ENCODE results near the gene LRP3.

LRP3 gene

DNA sequence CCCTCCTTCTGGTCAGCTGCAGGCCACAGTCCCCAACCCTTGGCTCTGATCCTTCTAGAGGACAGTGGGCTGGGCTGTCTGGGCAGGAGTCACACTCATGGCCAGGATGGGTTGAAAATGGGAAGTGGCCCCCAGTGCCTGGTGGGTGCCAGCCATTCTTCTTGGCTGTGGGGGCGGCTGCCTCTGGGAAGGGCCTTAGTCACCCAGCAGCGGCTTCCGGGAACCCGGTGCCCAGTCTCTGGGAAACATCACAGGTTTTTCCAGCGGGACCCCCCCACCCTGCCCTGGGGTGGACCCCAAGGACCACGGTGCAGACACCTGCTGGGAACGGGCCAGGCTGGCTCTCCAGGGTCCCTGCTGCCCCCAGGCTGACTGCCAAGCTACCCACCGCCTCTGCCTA lies 58.8 kb downstream of the LRP3 start:
- Histone ChIP-seq H3K79me2 (ENCODE audit: insufficient read depth, low read length) (no peaks in the 10 kb centered on the region), H3K4me2 (ENCODE audit: low read length) (no peak overlapping the region), H3K9me2 (ENCODE audit: low read depth, low read length) (no peaks in the 10 kb centered on the region), H3K27me3 (ENCODE audit: insufficient read depth, low read length) (no peaks in the 10 kb centered on the region), H3K36me3 (ENCODE audit: insufficient read depth, low read length) (no peaks in the 10 kb centered on the region), H2AFZ (ENCODE audit: low read length) (no peak overlapping the region), H3K4me1 (ENCODE audit: insufficient read depth, low read length, severe bottlenecking) (no peaks in the 10 kb centered on the region), H3F3A (ENCODE audit: insufficient read depth, low read length) (no peaks in the 10 kb centered on the region), H3K9me3 (ENCODE audit: low read length) (no peaks in the 10 kb centered on the region), H3K9ac (ENCODE audit: low read length) (no peak overlapping the region), H3K4me3 (ENCODE audit: low read depth, low read length, poor library complexity, severe bottlenecking) (no peak overlapping the region), H3K27ac (ENCODE audit: low read depth, low read length, poor library complexity, severe bottlenecking) (no peak overlapping the region), H4K20me1 (ENCODE audit: insufficient read depth, low read length) (no peaks in the 10 kb centered on the region)
- no peak for TF ChIP-seq EZH2 (IDR thresholded peaks at IDR 0.05; ENCODE audit: borderline replicate concordance, low read length)
- TF ChIP-seq, protein P1, sequence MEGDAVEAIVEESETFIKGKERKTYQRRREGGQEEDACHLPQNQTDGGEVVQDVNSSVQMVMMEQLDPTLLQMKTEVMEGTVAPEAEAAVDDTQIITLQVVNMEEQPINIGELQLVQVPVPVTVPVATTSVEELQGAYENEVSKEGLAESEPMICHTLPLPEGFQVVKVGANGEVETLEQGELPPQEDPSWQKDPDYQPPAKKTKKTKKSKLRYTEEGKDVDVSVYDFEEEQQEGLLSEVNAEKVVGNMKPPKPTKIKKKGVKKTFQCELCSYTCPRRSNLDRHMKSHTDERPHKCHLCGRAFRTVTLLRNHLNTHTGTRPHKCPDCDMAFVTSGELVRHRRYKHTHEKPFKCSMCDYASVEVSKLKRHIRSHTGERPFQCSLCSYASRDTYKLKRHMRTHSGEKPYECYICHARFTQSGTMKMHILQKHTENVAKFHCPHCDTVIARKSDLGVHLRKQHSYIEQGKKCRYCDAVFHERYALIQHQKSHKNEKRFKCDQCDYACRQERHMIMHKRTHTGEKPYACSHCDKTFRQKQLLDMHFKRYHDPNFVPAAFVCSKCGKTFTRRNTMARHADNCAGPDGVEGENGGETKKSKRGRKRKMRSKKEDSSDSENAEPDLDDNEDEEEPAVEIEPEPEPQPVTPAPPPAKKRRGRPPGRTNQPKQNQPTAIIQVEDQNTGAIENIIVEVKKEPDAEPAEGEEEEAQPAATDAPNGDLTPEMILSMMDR (IDR thresholded peaks at IDR 0.05; ENCODE audit: low read length), result no peak

DNA sequence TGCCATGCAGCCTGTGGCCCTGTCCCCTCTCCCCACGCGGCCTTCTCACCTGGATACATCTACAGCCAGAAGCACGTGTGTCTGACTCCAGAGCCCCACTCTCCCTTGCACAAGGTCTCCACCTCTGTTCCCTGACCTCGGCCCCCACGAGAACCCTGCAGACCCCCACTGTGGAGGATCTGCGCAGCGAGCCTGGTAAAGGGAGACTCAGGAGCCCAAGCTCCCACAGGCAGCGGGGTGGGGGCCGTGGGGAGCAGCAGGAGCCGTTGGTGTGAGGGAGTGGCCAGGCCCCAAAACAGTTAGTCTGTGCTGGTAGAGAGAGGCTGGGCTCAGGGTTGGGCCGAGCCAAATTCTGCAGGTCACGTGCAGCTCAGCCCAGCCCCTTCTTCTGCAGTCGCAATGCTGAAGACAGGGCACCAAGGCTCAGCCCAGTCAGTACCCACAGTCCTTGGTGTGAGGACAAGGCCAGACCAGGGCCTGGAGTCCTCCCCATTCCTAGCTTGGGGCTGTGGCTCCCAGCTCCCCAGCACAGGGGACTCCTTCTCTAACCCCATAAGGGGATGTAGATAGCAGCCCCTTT lies 60.2 kb downstream of the LRP3 start:
- no peaks in the 10 kb centered on the region for H3K9me3 ChIP-seq (ENCODE audit: low read length)

DNA sequence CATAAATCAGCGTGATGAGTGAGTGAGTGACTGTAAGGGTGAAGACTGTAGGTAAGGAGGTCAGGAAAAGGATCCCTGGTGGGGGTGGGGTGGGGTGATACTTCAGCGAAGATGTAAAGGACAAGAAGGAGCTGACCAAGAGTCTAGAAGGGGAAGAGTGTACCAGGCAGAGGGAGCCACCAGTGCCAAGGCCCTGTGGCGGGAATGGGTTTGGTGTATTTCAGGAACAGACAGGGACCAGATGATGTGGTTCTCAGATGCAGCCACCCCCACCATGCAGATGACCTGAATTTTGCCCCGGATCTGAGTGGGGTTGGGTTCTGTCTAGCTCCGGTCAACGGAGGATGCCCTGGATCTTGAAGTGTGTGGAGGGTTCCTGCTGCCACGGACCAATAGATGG lies 61.7 kb downstream of the LRP3 start:
- Histone ChIP-seq H3K4me2 (ENCODE audit: low read length) (no peak overlapping the region), H3F3A (ENCODE audit: insufficient read depth, low read length) (no peaks in the 10 kb centered on the region), H3K36me3 (ENCODE audit: insufficient read depth, low read length) (no peaks in the 10 kb centered on the region), H3K27me3 (ENCODE audit: insufficient read depth, low read length) (no peaks in the 10 kb centered on the region), H3K9ac (ENCODE audit: low read length) (no peak overlapping the region), H3K79me2 (ENCODE audit: insufficient read depth, low read length) (no peaks in the 10 kb centered on the region), H2AFZ (ENCODE audit: low read length) (no peak overlapping the region), H3K9me3 (ENCODE audit: low read length) (no peaks in the 10 kb centered on the region), H3K4me3 (ENCODE audit: low read depth, low read length, poor library complexity, severe bottlenecking) (no peak overlapping the region), H4K20me1 (ENCODE audit: insufficient read depth, low read length) (no peaks in the 10 kb centered on the region), H3K9me2 (ENCODE audit: low read depth, low read length) (no peaks in the 10 kb centered on the region), H3K27ac (ENCODE audit: low read depth, low read length, poor library complexity, severe bottlenecking) (no peak overlapping the region), H3K4me1 (ENCODE audit: insufficient read depth, low read length, severe bottlenecking) (no peaks in the 10 kb centered on the region)
- TF ChIP-seq, protein P1 (IDR thresholded peaks at IDR 0.05; ENCODE audit: low read length), result no peak
- no peak for TF ChIP-seq EZH2 (IDR thresholded peaks at IDR 0.05; ENCODE audit: borderline replicate concordance, low read length)

More for the DNA sequence above, 60.2 kb downstream of the LRP3 start:
- no peak overlapping the region for H3K4me3 ChIP-seq (ENCODE audit: low read depth, low read length, poor library complexity, severe bottlenecking)
- H3K4me1 ChIP-seq (ENCODE audit: insufficient read depth, low read length, severe bottlenecking), result no peaks in the 10 kb centered on the region
- no peaks in the 10 kb centered on the region for H3K79me2 ChIP-seq (ENCODE audit: insufficient read depth, low read length)
- no peaks in the 10 kb centered on the region for H4K20me1 ChIP-seq (ENCODE audit: insufficient read depth, low read length)
- no peaks in the 10 kb centered on the region for H3F3A ChIP-seq (ENCODE audit: insufficient read depth, low read length)
- no peak overlapping the region for H3K9ac ChIP-seq (ENCODE audit: low read length)
- no peak overlapping the region for H3K4me2 ChIP-seq (ENCODE audit: low read length)
- no peaks in the 10 kb centered on the region for H3K27me3 ChIP-seq (ENCODE audit: insufficient read depth, low read length)
- no peak overlapping the region for H3K27ac ChIP-seq (ENCODE audit: low read depth, low read length, poor library complexity, severe bottlenecking)
- H2AFZ ChIP-seq (ENCODE audit: low read length), result no peak overlapping the region
- TF ChIP-seq, protein P1 (IDR thresholded peaks at IDR 0.05; ENCODE audit: low read length), result no peak
- no peak for TF ChIP-seq EZH2 (IDR thresholded peaks at IDR 0.05; ENCODE audit: borderline replicate concordance, low read length)
- no peaks in the 10 kb centered on the region for H3K9me2 ChIP-seq (ENCODE audit: low read depth, low read length)
- H3K36me3 ChIP-seq (ENCODE audit: insufficient read depth, low read length), result no peaks in the 10 kb centered on the region
